ENCODE results near the gene MRPL50. TPM values are rescaled to one million over a fixed set of nuclear protein-coding genes. Genes with fewer than 3 reads are reported as not detected.

Gene MRPL50
- polyA plus RNA-seq (ENCODE audit: insufficient read length), result 15.5 TPM

GRCh38 chr9:101398068-101398929 is at the start of gene MRPL50, which contains the start of gene ZNF189:
MRPL50 (minus strand) TSS chr9:101398618; CDS start chr9:101398592, 26 bp downstream.
ZNF189 (plus strand) TSS chr9:101398851; CDS start chr9:101399157, 306 bp downstream.
- DNase-seq (ENCODE audit: low read depth), result peak; percentile 99

GRCh38 chr9:101446732-101447131 is 48.3 kb upstream of the MRPL50 start:
- DNase-seq (ENCODE audit: low read depth), result no peak

- DNase-seq (ENCODE audit: low read depth), result no peak
These were observed 47.1 kb upstream of the MRPL50 start for GRCh38 chr9:101445353-101446029.

- no peak for DNase-seq (ENCODE audit: low read depth)
These were observed 45.0 kb upstream of the MRPL50 start for GRCh38 chr9:101443364-101443771.

GRCh38 chr9:101442736-101443135 is 44.3 kb upstream of the MRPL50 start:
- no peak for DNase-seq (ENCODE audit: low read depth)

GRCh38 chr9:101442318-101442717 is 43.9 kb upstream of the MRPL50 start:
- DNase-seq (ENCODE audit: low read depth), result no peak

GRCh38 chr9:101440714-101441230 is 42.4 kb upstream of the MRPL50 start:
- DNase-seq (ENCODE audit: low read depth), result no peak

GRCh38 chr9:101438523-101438922 is 40.1 kb upstream of the MRPL50 start:
- DNase-seq (ENCODE audit: low read depth), result no peak

- no peak for DNase-seq (ENCODE audit: low read depth)
These were observed 39.4 kb upstream of the MRPL50 start for GRCh38 chr9:101437806-101438232.

- no peak for DNase-seq (ENCODE audit: low read depth)
These were observed 37.2 kb upstream of the MRPL50 start, which contains the start of gene ALDOB for GRCh38 chr9:101435601-101436079. ALDOB (minus strand) TSS chr9:101435774; CDS start chr9:101430887, 4,887 bp downstream.

- DNase-seq (ENCODE audit: low read depth), result no peak
These were observed 36.6 kb upstream of the MRPL50 start for GRCh38 chr9:101434998-101435397.

- no peak for DNase-seq (ENCODE audit: low read depth)
These were observed 34.8 kb upstream of the MRPL50 start for GRCh38 chr9:101433229-101433628.

- DNase-seq (ENCODE audit: low read depth), result no peak
These were observed 34.3 kb upstream of the MRPL50 start for GRCh38 chr9:101432740-101433139.

- no peak for DNase-seq (ENCODE audit: low read depth)
These were observed 33.8 kb upstream of the MRPL50 start for GRCh38 chr9:101432171-101432570.

- no peak for DNase-seq (ENCODE audit: low read depth)
These were observed 31.3 kb upstream of the MRPL50 start for GRCh38 chr9:101429736-101430135.

- DNase-seq (ENCODE audit: low read depth), result no peak
These were observed 30.5 kb upstream of the MRPL50 start for GRCh38 chr9:101428909-101429308.

- DNase-seq (ENCODE audit: low read depth), result no peak
These were observed 29.7 kb upstream of the MRPL50 start for GRCh38 chr9:101427957-101428655.

GRCh38 chr9:101427358-101427757 is 28.9 kb upstream of the MRPL50 start:
- DNase-seq (ENCODE audit: low read depth), result no peak

- DNase-seq (ENCODE audit: low read depth), result no peak
These were observed 23.2 kb upstream of the MRPL50 start for GRCh38 chr9:101421653-101422065.

GRCh38 chr9:101419863-101420262 is 21.4 kb upstream of the MRPL50 start:
- no peak for DNase-seq (ENCODE audit: low read depth)
